ENCODE results near the gene FES. TPM values are rescaled to one million over a fixed set of nuclear protein-coding genes. Genes with fewer than 3 reads are reported as not detected.

Gene FES
- 17.9 TPM for polyA plus RNA-seq
- long read RNA-seq, donor 1 = 0 reads
- long read RNA-seq, donor 2, partial matches to known transcripts = 0 of 1 reads
- long read RNA-seq, donor 2, other reads (novel, unspliced or antisense) = 0 of 1 reads
- long read RNA-seq, donor 3 = 0 reads
- long read RNA-seq, donor 4 = 0 reads
- long read RNA-seq, donor 5, partial matches to known transcripts = 0 of 3 reads
- long read RNA-seq, donor 5, other reads (novel, unspliced or antisense) = 0 of 3 reads
- long read RNA-seq, donor 6, partial matches to known transcripts = 0 of 1 reads
- long read RNA-seq, donor 6, other reads (novel, unspliced or antisense) = 0 of 1 reads
- long read RNA-seq, donor 7 = 0 reads
- long read RNA-seq, donor 8, partial matches to known transcripts = 0 of 1 reads
- long read RNA-seq, donor 8, other reads (novel, unspliced or antisense) = 0 of 1 reads
- long read RNA-seq, donor 9, partial matches to known transcripts = 0 of 1 reads
- long read RNA-seq, donor 9, other reads (novel, unspliced or antisense) = 0 of 1 reads
- long read RNA-seq, donor 10 = 0 reads
- long read RNA-seq, donor 11 = 0 reads

GRCh38 chr15:90883976-90884718, at the start of gene FES:
Gene FES (plus strand): TSS chr15:90884504. CDS start chr15:90885046, 542 bp downstream.
- DNase-seq = peak in 1 of 2 donors; percentile 70
- H3K27me3 ChIP-seq (ENCODE audit: control insufficient read depth, insufficient read depth, low read length) = no peaks in the 10 kb centered on the region
- peaks cover 45% of the 10 kb centered on the region for H3K36me3 ChIP-seq (ENCODE audit: control insufficient read depth, insufficient read depth, low read length)
- 20% methylated on average over 1 of the region's 58 CpGs for WGBS (ENCODE audit: insufficient coverage, low lambda C conversion rate)
- peaks cover 25% of the 10 kb centered on the region for H3K4me1 ChIP-seq (ENCODE audit: control insufficient read depth, insufficient read depth, low read length)
- H3K9me3 ChIP-seq (ENCODE audit: control insufficient read depth, low read depth, low read length) = no peaks in the 10 kb centered on the region
- H3K27ac ChIP-seq (ENCODE audit: low read length) = peak within 1 kb of the TSS; percentile 80
- peak within 1 kb of the TSS; percentile 51 for H3K4me3 ChIP-seq (ENCODE audit: low read length)

GRCh38 chr15:90834626-90835025, 49.7 kb upstream of the FES start:
- Histone ChIP-seq H3K4me1 (ENCODE audit: control insufficient read depth, insufficient read depth, low read length) (peaks cover 19% of the 10 kb centered on the region), H3K27me3 (ENCODE audit: control insufficient read depth, insufficient read depth, low read length) (no peaks in the 10 kb centered on the region), H3K36me3 (ENCODE audit: control insufficient read depth, insufficient read depth, low read length) (no peaks in the 10 kb centered on the region), H3K4me3 (ENCODE audit: low read length) (no peak overlapping the region), H3K9me3 (ENCODE audit: control insufficient read depth, low read depth, low read length) (no peaks in the 10 kb centered on the region), H3K27ac (ENCODE audit: low read length) (no peak overlapping the region)
- 50% methylated on average over 2 of the region's 5 CpGs for WGBS (ENCODE audit: insufficient coverage, low lambda C conversion rate)
- no peak for DNase-seq

GRCh38 chr15:90836296-90836871, 47.9 kb upstream of the FES start:
- H3K4me1 ChIP-seq (ENCODE audit: control insufficient read depth, insufficient read depth, low read length) = peaks cover 25% of the 10 kb centered on the region
- no peaks in the 10 kb centered on the region for H3K27me3 ChIP-seq (ENCODE audit: control insufficient read depth, insufficient read depth, low read length)
- H3K9me3 ChIP-seq (ENCODE audit: control insufficient read depth, low read depth, low read length) = no peaks in the 10 kb centered on the region
- H3K27ac ChIP-seq (ENCODE audit: low read length) = no peak overlapping the region
- DNase-seq = no peak
- H3K36me3 ChIP-seq (ENCODE audit: control insufficient read depth, insufficient read depth, low read length) = no peaks in the 10 kb centered on the region
- H3K4me3 ChIP-seq (ENCODE audit: low read length) = no peak overlapping the region
- WGBS (ENCODE audit: insufficient coverage, low lambda C conversion rate) = 80% methylated on average over 3 of the region's 7 CpGs

- Histone ChIP-seq H3K4me1 (ENCODE audit: control insufficient read depth, insufficient read depth, low read length) (peaks cover 25% of the 10 kb centered on the region), H3K27me3 (ENCODE audit: control insufficient read depth, insufficient read depth, low read length) (no peaks in the 10 kb centered on the region), H3K36me3 (ENCODE audit: control insufficient read depth, insufficient read depth, low read length) (no peaks in the 10 kb centered on the region), H3K9me3 (ENCODE audit: control insufficient read depth, low read depth, low read length) (no peaks in the 10 kb centered on the region), H3K4me3 (ENCODE audit: low read length) (no peak overlapping the region), H3K27ac (ENCODE audit: low read length) (no peak overlapping the region)
- no peak for DNase-seq
- 43% methylated on average over 1 of the region's 11 CpGs for WGBS (ENCODE audit: insufficient coverage, low lambda C conversion rate)
These were observed 47.2 kb upstream of the FES start for GRCh38 chr15:90837094-90837493.

GRCh38 chr15:90838139-90838538, 46.2 kb upstream of the FES start:
- DNase-seq = peak; percentile 51 to 75
- Histone ChIP-seq H3K27ac (ENCODE audit: low read length) (no peak overlapping the region), H3K27me3 (ENCODE audit: control insufficient read depth, insufficient read depth, low read length) (no peaks in the 10 kb centered on the region), H3K4me3 (ENCODE audit: low read length) (no peak overlapping the region), H3K9me3 (ENCODE audit: control insufficient read depth, low read depth, low read length) (no peaks in the 10 kb centered on the region), H3K4me1 (ENCODE audit: control insufficient read depth, insufficient read depth, low read length) (peaks cover 25% of the 10 kb centered on the region), H3K36me3 (ENCODE audit: control insufficient read depth, insufficient read depth, low read length) (no peaks in the 10 kb centered on the region)
- WGBS (ENCODE audit: insufficient coverage, low lambda C conversion rate) = no CpG with 5 or more reads among the region's 15 CpGs

- no peaks in the 10 kb centered on the region for H3K27me3 ChIP-seq (ENCODE audit: control insufficient read depth, insufficient read depth, low read length)
- H3K4me1 ChIP-seq (ENCODE audit: control insufficient read depth, insufficient read depth, low read length) = peaks cover 25% of the 10 kb centered on the region
- no peak for DNase-seq
- H3K9me3 ChIP-seq (ENCODE audit: control insufficient read depth, low read depth, low read length) = no peaks in the 10 kb centered on the region
- no peaks in the 10 kb centered on the region for H3K36me3 ChIP-seq (ENCODE audit: control insufficient read depth, insufficient read depth, low read length)
- H3K27ac ChIP-seq (ENCODE audit: low read length) = no peak overlapping the region
- H3K4me3 ChIP-seq (ENCODE audit: low read length) = no peak overlapping the region
- WGBS (ENCODE audit: insufficient coverage, low lambda C conversion rate) = no CpG with 5 or more reads among the region's 15 CpGs
These were observed 45.8 kb upstream of the FES start for GRCh38 chr15:90838544-90838943.

GRCh38 chr15:90839187-90840071, 44.9 kb upstream of the FES start:
- peak; percentile 72 to 90 for DNase-seq
- no CpG with 5 or more reads among the region's 19 CpGs for WGBS (ENCODE audit: insufficient coverage, low lambda C conversion rate)
- Histone ChIP-seq H3K27ac (ENCODE audit: low read length) (peak overlapping the region; percentile 77), H3K4me3 (ENCODE audit: low read length) (peak overlapping the region; percentile 28), H3K4me1 (ENCODE audit: control insufficient read depth, insufficient read depth, low read length) (peaks cover 25% of the 10 kb centered on the region), H3K9me3 (ENCODE audit: control insufficient read depth, low read depth, low read length) (no peaks in the 10 kb centered on the region), H3K27me3 (ENCODE audit: control insufficient read depth, insufficient read depth, low read length) (no peaks in the 10 kb centered on the region), H3K36me3 (ENCODE audit: control insufficient read depth, insufficient read depth, low read length) (no peaks in the 10 kb centered on the region)

GRCh38 chr15:90840157-90840855, 44.0 kb upstream of the FES start:
- Histone ChIP-seq H3K27ac (ENCODE audit: low read length) (peak overlapping the region; percentile 77), H3K4me3 (ENCODE audit: low read length) (peak overlapping the region; percentile 28), H3K4me1 (ENCODE audit: control insufficient read depth, insufficient read depth, low read length) (peaks cover 25% of the 10 kb centered on the region), H3K36me3 (ENCODE audit: control insufficient read depth, insufficient read depth, low read length) (no peaks in the 10 kb centered on the region), H3K27me3 (ENCODE audit: control insufficient read depth, insufficient read depth, low read length) (no peaks in the 10 kb centered on the region), H3K9me3 (ENCODE audit: control insufficient read depth, low read depth, low read length) (no peaks in the 10 kb centered on the region)
- DNase-seq = no peak
- WGBS (ENCODE audit: insufficient coverage, low lambda C conversion rate) = no CpG with 5 or more reads among the region's 18 CpGs

GRCh38 chr15:90840954-90841353, 43.4 kb upstream of the FES start:
- DNase-seq = no peak
- H3K27ac ChIP-seq (ENCODE audit: low read length) = no peak overlapping the region
- H3K4me1 ChIP-seq (ENCODE audit: control insufficient read depth, insufficient read depth, low read length) = peaks cover 27% of the 10 kb centered on the region
- no peak overlapping the region for H3K4me3 ChIP-seq (ENCODE audit: low read length)
- no peaks in the 10 kb centered on the region for H3K36me3 ChIP-seq (ENCODE audit: control insufficient read depth, insufficient read depth, low read length)
- no peaks in the 10 kb centered on the region for H3K9me3 ChIP-seq (ENCODE audit: control insufficient read depth, low read depth, low read length)
- H3K27me3 ChIP-seq (ENCODE audit: control insufficient read depth, insufficient read depth, low read length) = no peaks in the 10 kb centered on the region
- WGBS (ENCODE audit: insufficient coverage, low lambda C conversion rate) = 80% methylated on average over 1 of the region's 8 CpGs
